ENCODE measurements around the gene MLLT10. TPM values are rescaled to one million over a fixed set of nuclear protein-coding genes. Genes with fewer than 3 reads are reported as not detected.

Gene MLLT10
- total and polyA plus RNA-seq, 2 of the 8 experiments (the other 6 are each of a cell fraction or from before 2014, with no cell fraction given): 53.1 to 62.1 TPM

DNA sequence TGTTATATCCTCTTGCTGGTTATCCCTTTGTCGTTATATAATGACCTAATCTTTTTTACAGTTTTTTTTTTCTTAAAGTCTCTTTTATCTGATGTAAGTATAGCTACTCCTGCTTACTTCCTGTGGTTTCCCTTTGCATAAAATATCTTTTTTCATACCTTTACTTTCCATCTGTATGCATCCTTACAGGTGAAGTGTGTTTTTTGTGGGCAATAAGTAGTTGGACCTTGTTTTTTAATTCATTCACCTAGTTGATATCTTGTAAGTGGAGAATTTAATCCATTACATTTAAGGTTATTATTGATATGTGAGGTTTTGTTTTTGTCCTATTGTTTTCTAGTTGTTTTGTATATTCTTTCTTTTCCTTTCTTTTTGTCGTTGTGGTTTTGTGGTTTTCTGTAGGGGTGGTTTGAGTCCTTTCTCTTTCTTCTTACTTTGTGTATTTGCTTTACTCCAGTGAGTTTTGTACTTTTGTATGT is 168.6 kb downstream of the MLLT10 start (continued):
- TF ChIP-seq, protein P1, sequence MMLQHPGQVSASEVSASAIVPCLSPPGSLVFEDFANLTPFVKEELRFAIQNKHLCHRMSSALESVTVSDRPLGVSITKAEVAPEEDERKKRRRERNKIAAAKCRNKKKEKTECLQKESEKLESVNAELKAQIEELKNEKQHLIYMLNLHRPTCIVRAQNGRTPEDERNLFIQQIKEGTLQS (IDR thresholded peaks at IDR 0.05; ENCODE audit: insufficient read depth, low read depth, low read length): no peak
- TF ChIP-seq JUND (IDR thresholded peaks at IDR 0.05; ENCODE audit: low read length): no peak
- no peak for TF ChIP-seq TCF12 (IDR thresholded peaks at IDR 0.05; ENCODE audit: low read depth, low read length)
- TF ChIP-seq BCL11A (IDR thresholded peaks at IDR 0.05; ENCODE audit: low read depth in 2 of 2, low read length in 2 of 2): no peak
